ENCODE data around the gene PODXL2. TPM values are rescaled to one million over a fixed set of nuclear protein-coding genes. Genes with fewer than 3 reads are reported as not detected.

Gene PODXL2
- total and polyA plus RNA-seq, 2 experiments from 2014 or later, result 18.4 to 57.6 TPM

- H3K27ac ChIP-seq (ENCODE audit: low read depth), result no peak overlapping the region
- no peaks in the 10 kb centered on the region for H3K36me3 ChIP-seq (ENCODE audit: insufficient read depth)
- TF ChIP-seq NANOG (IDR thresholded peaks at IDR 0.05; ENCODE audit: borderline replicate concordance), result no peak
- no peak for TF ChIP-seq CTCF (conservative IDR thresholded peaks at IDR 0.05; ENCODE audit: low read depth in 2 of 2)
- no peak for TF ChIP-seq ZNF114 (CRISPR knock-in tag; IDR thresholded peaks at IDR 0.05)
- TF ChIP-seq ZNF462 (CRISPR knock-in tag; IDR thresholded peaks at IDR 0.05), result no peak
- TF ChIP-seq STAT1 (IDR thresholded peaks at IDR 0.05; ENCODE audit: unreplicated experiment), result no peak
- no peak for TF ChIP-seq CREB1 (CRISPR knock-in tag; IDR thresholded peaks at IDR 0.05; ENCODE audit: low read depth)
- no peak for TF ChIP-seq ZNF331 (CRISPR knock-in tag; IDR thresholded peaks at IDR 0.05; ENCODE audit: low read depth)
- no peak for TF ChIP-seq POLR2AphosphoS5 (IDR thresholded peaks at IDR 0.05; ENCODE audit: low read depth)
- TF ChIP-seq ETS1 (IDR thresholded peaks at IDR 0.05), result no peak
- no peak for TF ChIP-seq EZH2 (IDR thresholded peaks at IDR 0.05; ENCODE audit: low read depth, unreplicated experiment)
- TF ChIP-seq EZH2phosphoT487 (IDR thresholded peaks at IDR 0.05; ENCODE audit: unreplicated experiment), result no peak
- no peak for TF ChIP-seq REST (IDR thresholded peaks at IDR 0.05; ENCODE audit: unreplicated experiment)
- TF ChIP-seq JUNB (IDR thresholded peaks at IDR 0.05; ENCODE audit: unreplicated experiment), result no peak
These were observed 18.8 kb downstream of the PODXL2 start for GRCh38 chr3:127647845-127648204.

More at GRCh38 chr3:127647845-127648204, 18.8 kb downstream of the PODXL2 start:
- Histone ChIP-seq H3K27me3 (ENCODE audit: insufficient read depth) (no peaks in the 10 kb centered on the region), H3K9me2 (ENCODE audit: insufficient read depth) (no peaks in the 10 kb centered on the region), H2AFZ (no peak overlapping the region), H4K20me1 (replicated peaks; ENCODE audit: insufficient read depth) (no peaks in the 10 kb centered on the region), H3K4me1 (ENCODE audit: insufficient read depth) (peaks cover 9% of the 10 kb centered on the region; the same call in 1 of the 2 replicates), H3K4me3 (no peak overlapping the region), H3K4me2 (no peak overlapping the region), H3K79me2 (replicated peaks; ENCODE audit: insufficient read depth) (no peaks in the 10 kb centered on the region), H3F3A (replicated peaks; ENCODE audit: low read depth) (no peaks in the 10 kb centered on the region)
- ATAC-seq (no peak), DNase-seq (ENCODE audit: low spot score) (no peak)
- Mint-ChIP-seq H3K4me1 (peaks cover 21% of the 10 kb centered on the region), H3K27ac (no peak overlapping the region), H3K27me3 (ENCODE audit: insufficient read depth, low read depth, poor library complexity) (peaks cover 8% of the 10 kb centered on the region), H3K4me3 (no peak overlapping the region), H3K9me3 (no peaks in the 10 kb centered on the region), H3K36me3 (ENCODE audit: low read depth) (peaks cover 7% of the 10 kb centered on the region; the same call in 2 of the 3 replicates)
